Bronchial smooth muscle cell (primary cell): ENCODE data around the gene TMEM229A. TPM values are rescaled to one million over a fixed set of nuclear protein-coding genes. Genes with fewer than 3 reads are reported as not detected.

Experiments
- total RNA-seq: library from RNA; depleted of rRNA; stranded (reverse); fragments of >200 nt; gene quantifications from 2 replicates; pipeline ENCODE4 v1.2.1, GENCODE V29; 2014

The TMEM229A gene
- total RNA-seq: not detected in 2 replicates

DNA sequence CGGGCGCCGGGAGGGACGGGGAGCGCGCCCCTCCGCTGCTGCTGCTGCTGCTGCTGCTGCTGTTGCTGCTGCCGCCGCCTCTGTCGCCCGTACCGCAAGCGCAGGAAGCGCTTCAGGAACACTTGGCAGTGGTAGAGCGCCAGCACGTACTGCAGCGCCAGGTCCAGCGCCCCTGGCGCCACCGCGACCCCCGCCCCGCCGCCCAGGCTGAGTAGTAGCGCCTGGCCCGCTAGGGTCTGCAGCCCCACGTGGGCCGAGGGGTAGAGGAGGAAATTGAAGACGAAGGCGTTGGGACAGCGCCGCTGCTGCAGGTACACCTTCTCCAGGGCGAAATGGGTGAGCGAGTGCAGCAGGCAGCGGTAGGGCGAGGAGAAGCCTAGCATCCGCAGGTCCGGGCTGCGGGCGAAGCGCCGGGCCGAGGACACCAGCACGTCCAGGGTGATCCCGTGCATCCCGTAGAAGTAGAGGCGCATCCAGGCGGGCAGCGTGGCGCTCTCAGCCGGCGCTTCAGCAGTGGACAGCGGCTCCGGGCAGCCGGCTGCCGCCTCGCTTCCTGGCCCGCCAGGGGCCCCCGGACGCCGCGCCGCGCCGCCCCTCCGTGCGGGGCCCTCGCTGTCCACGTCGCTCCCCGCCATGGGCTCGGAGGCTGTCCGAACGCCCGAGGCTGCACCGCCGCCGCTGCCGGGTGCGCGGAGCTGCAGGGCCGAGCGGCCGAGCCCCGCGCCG is at the start of gene TMEM229A:
TMEM229A (minus strand) TSS at position 699 of the 726 bp plus-strand sequence; CDS start at position 635, 64 bp downstream.

Other genes starting within 250 kb of the TMEM229A start
- gene HYAL4, start 187.9 kb downstream of the TMEM229A start, total RNA-seq: not detected in 2 replicates
- not detected in 2 replicates for gene SPAM1, start 107.8 kb downstream of the TMEM229A start, total RNA-seq